Mucosa of descending colon (tissue), 3 donors: ENCODE results near the gene TMEM145. TPM values are rescaled to one million over a fixed set of nuclear protein-coding genes. Genes with fewer than 3 reads are reported as not detected.

Source experiments
- ATAC-seq: fragments of 200-7000 bp; cut with Tn5 transposase; one replicate; pipeline ENCODE4 v1.9.1; 2020; ENCODE audit warnings: mild to moderate bottlenecking, moderate library complexity
- DNase-seq, 3 donors: peaks; one replicate each; pipeline ENCODE4 v3.0.0-alpha.2; 2020
- H3K36me3 ChIP-seq: fragments of 200-600 bp; one replicate; pipeline ENCODE4 v1.8.0; 2021; ENCODE audit warnings: low read depth, mild to moderate bottlenecking
- H3K4me1 ChIP-seq: fragments of 200-600 bp; one replicate; pipeline ENCODE4 v1.8.0; 2021; ENCODE audit warnings: low read depth, mild to moderate bottlenecking
- H3K4me3 ChIP-seq: fragments of 200-600 bp; one replicate; pipeline ENCODE4 v1.8.0; 2021; ENCODE audit warnings: mild to moderate bottlenecking
- H3K9me3 ChIP-seq: fragments of 200-600 bp; one replicate; pipeline ENCODE4 v1.8.0; 2021; ENCODE audit warnings: mild to moderate bottlenecking
- intact Hi-C, 2 donors: fragments of 100-400 bp; cut with DNase I in 1 of 2; cut with micrococcal nuclease in 1 of 2; formaldehyde crosslinking; loops; one replicate each; pipeline versions ENCODE4 v1.11.0 to v1.11.1; 2022; cut with DNase I, micrococcal nuclease
- total RNA-seq, 3 donors: library from RNA; stranded (reverse); fragmentation: NEBNext Ultra II Directional in 2 of 3; extraction: Animal tissue kit (Norgen Biotek cat#: 25700) in 2 of 3; gene quantifications; one replicate each; pipeline versions ENCODE4 v1.2.1 to v1.2.4, GENCODE V29; 2021 to 2023
- TF ChIP-seq, protein P1 (sequence below): fragments of 200-600 bp; IDR thresholded peaks from one replicate; pipeline ENCODE4 v1.8.0; 2022; ENCODE audit warnings: antibody characterized with exemption, mild to moderate bottlenecking
- donor health status: DM: no; HTN: no; CAD: no; lungs with moderate emphysema.
- donor health status: DM: no; HTN: no; CAD: no.
- donor health status: DM: no; HTN: yes; CAD: no.

The TMEM145 gene
- total RNA-seq, 3 donors from 2014 or later: 0.17 to 0.63 TPM; not detected in 1

- peaks cover 8% of the 10 kb centered on the region for H3K36me3 ChIP-seq
- no peak overlapping the region for H3K4me3 ChIP-seq
- ATAC-seq: no peak
- intact Hi-C loops: no loop called here
- peaks cover 24% of the 10 kb centered on the region for H3K4me1 ChIP-seq
- no peaks in the 10 kb centered on the region for H3K9me3 ChIP-seq
- no peak for DNase-seq
- TF ChIP-seq, protein P1, sequence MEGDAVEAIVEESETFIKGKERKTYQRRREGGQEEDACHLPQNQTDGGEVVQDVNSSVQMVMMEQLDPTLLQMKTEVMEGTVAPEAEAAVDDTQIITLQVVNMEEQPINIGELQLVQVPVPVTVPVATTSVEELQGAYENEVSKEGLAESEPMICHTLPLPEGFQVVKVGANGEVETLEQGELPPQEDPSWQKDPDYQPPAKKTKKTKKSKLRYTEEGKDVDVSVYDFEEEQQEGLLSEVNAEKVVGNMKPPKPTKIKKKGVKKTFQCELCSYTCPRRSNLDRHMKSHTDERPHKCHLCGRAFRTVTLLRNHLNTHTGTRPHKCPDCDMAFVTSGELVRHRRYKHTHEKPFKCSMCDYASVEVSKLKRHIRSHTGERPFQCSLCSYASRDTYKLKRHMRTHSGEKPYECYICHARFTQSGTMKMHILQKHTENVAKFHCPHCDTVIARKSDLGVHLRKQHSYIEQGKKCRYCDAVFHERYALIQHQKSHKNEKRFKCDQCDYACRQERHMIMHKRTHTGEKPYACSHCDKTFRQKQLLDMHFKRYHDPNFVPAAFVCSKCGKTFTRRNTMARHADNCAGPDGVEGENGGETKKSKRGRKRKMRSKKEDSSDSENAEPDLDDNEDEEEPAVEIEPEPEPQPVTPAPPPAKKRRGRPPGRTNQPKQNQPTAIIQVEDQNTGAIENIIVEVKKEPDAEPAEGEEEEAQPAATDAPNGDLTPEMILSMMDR: no peak
Observed at GRCh38 chr19:42272989-42273406, 40.1 kb upstream of the TMEM145 start.

- intact Hi-C loops: no loop called here
- no peak for ATAC-seq
- TF ChIP-seq, protein P1: no peak
- Histone ChIP-seq H3K9me3 (no peaks in the 10 kb centered on the region), H3K36me3 (peaks cover 5% of the 10 kb centered on the region), H3K4me3 (no peak overlapping the region), H3K4me1 (peaks cover 27% of the 10 kb centered on the region)
- DNase-seq: peak in 1 of 3 donors; percentile 32
Observed at GRCh38 chr19:42273407-42274064, 39.6 kb upstream of the TMEM145 start.

GRCh38 chr19:42274065-42274682, 38.9 kb upstream of the TMEM145 start:
- intact Hi-C loops: no loop called here
- H3K9me3 ChIP-seq: no peaks in the 10 kb centered on the region
- H3K4me3 ChIP-seq: no peak overlapping the region
- TF ChIP-seq, protein P1: no peak
- peaks cover 30% of the 10 kb centered on the region for H3K4me1 ChIP-seq
- ATAC-seq (no peak), DNase-seq (peak in 1 of 3 donors; percentile 28)
- no peaks in the 10 kb centered on the region for H3K36me3 ChIP-seq

GRCh38 chr19:42275103-42275502, 38.0 kb upstream of the TMEM145 start:
- ATAC-seq (no peak), DNase-seq (no peak)
- Histone ChIP-seq H3K9me3 (no peaks in the 10 kb centered on the region), H3K4me1 (peaks cover 34% of the 10 kb centered on the region), H3K36me3 (no peaks in the 10 kb centered on the region), H3K4me3 (no peak overlapping the region)
- TF ChIP-seq, protein P1: no peak
- intact Hi-C loops: no loop called here

DNA sequence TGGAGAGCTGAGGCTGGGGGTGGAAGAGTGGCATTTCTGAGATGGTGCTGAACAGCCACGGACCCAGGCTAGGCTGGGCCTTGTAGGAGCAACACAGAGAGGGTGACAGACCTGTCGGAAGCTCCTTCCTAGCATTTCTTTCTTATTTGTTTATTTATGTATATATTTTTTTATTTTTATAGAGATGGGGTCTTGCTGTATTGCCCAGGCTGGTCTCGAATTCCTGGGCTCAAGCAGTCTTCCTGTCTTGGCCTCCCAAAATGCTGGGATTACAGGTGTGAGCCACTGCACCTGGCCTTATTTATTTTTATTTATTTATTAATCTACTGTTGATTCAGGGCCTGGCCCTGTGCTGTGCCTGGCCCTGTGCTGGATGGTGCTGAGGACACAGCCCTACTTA, 37.6 kb upstream of the TMEM145 start:
- Histone ChIP-seq H3K4me1 (peaks cover 32% of the 10 kb centered on the region), H3K9me3 (no peaks in the 10 kb centered on the region), H3K36me3 (no peaks in the 10 kb centered on the region), H3K4me3 (no peak overlapping the region)
- DNase-seq (no peak), ATAC-seq (no peak)
- intact Hi-C loops: no loop called here
- TF ChIP-seq, protein P1: no peak
